H9 (cell line): Measurements from ENCODE around the gene EXOC3L4. TPM values are rescaled to one million over a fixed set of nuclear protein-coding genes. Genes with fewer than 3 reads are reported as not detected.

Experiments used
- DNase-seq: peaks from one replicate; pipeline ENCODE4 v3.0.0-alpha.2; 2017
- H2AFZ ChIP-seq: one replicate; pipeline ENCODE4 v1.6.1; 2013; ENCODE audit warnings: mild to moderate bottlenecking, low read length, control low read depth, moderate library complexity
- H2AK5ac ChIP-seq: 2 replicates; pipeline ENCODE4 v1.6.1; 2013; ENCODE audit warnings: low read length, control low read depth, mixed read lengths; ENCODE audit not compliant: insufficient read length
- H2BK120ac ChIP-seq: one replicate; pipeline ENCODE4 v1.6.1; 2013; ENCODE audit warnings: low read depth, mild to moderate bottlenecking, low read length, control low read depth, inconsistent platforms; ENCODE audit not compliant: poor library complexity, severe bottlenecking
- H2BK12ac ChIP-seq: 2 replicates; pipeline ENCODE4 v1.6.1; 2013; ENCODE audit warnings: low read length, control low read depth, mixed read lengths, low read depth; ENCODE audit not compliant: insufficient read length
- H2BK15ac ChIP-seq: 2 replicates; pipeline ENCODE4 v1.6.1; 2013; ENCODE audit warnings: low read depth, low read length, control low read depth
- H2BK20ac ChIP-seq: one replicate; pipeline ENCODE4 v1.6.1; 2013; ENCODE audit warnings: low read depth, mild to moderate bottlenecking, low read length, control low read depth, inconsistent platforms; ENCODE audit not compliant: poor library complexity, severe bottlenecking
- H2BK5ac ChIP-seq: 2 replicates; pipeline ENCODE4 v1.6.1; 2013; ENCODE audit warnings: low read length, control low read depth, mixed read lengths; ENCODE audit not compliant: insufficient read length
- H3K14ac ChIP-seq: 2 replicates; pipeline ENCODE4 v1.6.1; 2013; ENCODE audit warnings: low read length, control low read depth; ENCODE audit not compliant: insufficient read depth
- H3K18ac ChIP-seq: 2 replicates; pipeline ENCODE4 v1.6.1; 2013; ENCODE audit warnings: low read depth, mild to moderate bottlenecking, mixed read lengths, low read length, control low read depth; ENCODE audit not compliant: insufficient read length
- H3K23ac ChIP-seq: 2 replicates; pipeline ENCODE4 v1.6.1; 2013; ENCODE audit warnings: low read length, control low read depth, mixed read lengths, low read depth; ENCODE audit not compliant: insufficient read length
- H3K23me2 ChIP-seq: 2 replicates; pipeline ENCODE4 v1.6.1; 2013; ENCODE audit warnings: low read depth, mild to moderate bottlenecking, mixed read lengths, low read length, control low read depth; ENCODE audit not compliant: insufficient read length, poor library complexity, severe bottlenecking
- H3K27ac ChIP-seq: 2 replicates; pipeline ENCODE4 v1.5.1; 2013; ENCODE audit warnings: low read length, control low read depth, mixed read lengths, low read depth; ENCODE audit not compliant: insufficient read length
- H3K27me3 ChIP-seq: 2 replicates; pipeline ENCODE4 v1.6.1; 2013; ENCODE audit warnings: low read length, control low read depth, inconsistent platforms; ENCODE audit not compliant: insufficient read depth
- H3K4ac ChIP-seq: 2 replicates; pipeline ENCODE4 v1.6.1; 2013; ENCODE audit warnings: low read depth, mild to moderate bottlenecking, control low read depth, inconsistent platforms, low read length, moderate library complexity
- H3K4me1 ChIP-seq: 2 replicates; pipeline ENCODE4 v1.6.1; 2013; ENCODE audit warnings: low read length, control low read depth, inconsistent platforms; ENCODE audit not compliant: insufficient read depth
- H3K4me2 ChIP-seq: 2 replicates; pipeline ENCODE4 v1.6.1; 2013; ENCODE audit warnings: low read length, control low read depth, mixed read lengths; ENCODE audit not compliant: insufficient read length, insufficient read depth
- H3K56ac ChIP-seq: 2 replicates; pipeline ENCODE4 v1.6.1; 2013; ENCODE audit warnings: low read depth, mild to moderate bottlenecking, mixed read lengths, low read length, control low read depth; ENCODE audit not compliant: insufficient read length
- H3K79me1 ChIP-seq: 2 replicates; pipeline ENCODE4 v1.6.1; 2013; ENCODE audit warnings: low read depth, mild to moderate bottlenecking, moderate library complexity, low read length, control low read depth, inconsistent platforms; ENCODE audit not compliant: insufficient read depth, poor library complexity, severe bottlenecking
- H3K79me2 ChIP-seq: 2 replicates; pipeline ENCODE4 v1.6.1; 2013; ENCODE audit warnings: low read length, control low read depth, inconsistent platforms; ENCODE audit not compliant: insufficient read depth
- H3K9ac ChIP-seq: 2 replicates; pipeline ENCODE4 v1.6.1; 2013; ENCODE audit warnings: low read length, control low read depth, mixed read lengths; ENCODE audit not compliant: insufficient read length; ENCODE audit errors: extremely low read depth
- H3K9me3 ChIP-seq: one replicate; pipeline ENCODE4 v1.6.1; 2013; ENCODE audit warnings: low read depth, low read length, inconsistent platforms; ENCODE audit not compliant: control insufficient read depth
- H3T11ph ChIP-seq: one replicate; pipeline ENCODE4 v1.6.1; 2013; ENCODE audit warnings: mild to moderate bottlenecking, low read length, control low read depth, inconsistent platforms
- H4K20me1 ChIP-seq: one replicate; pipeline ENCODE4 v1.6.1; 2013; ENCODE audit not compliant: control insufficient read depth, insufficient read length, insufficient read depth
- H4K5ac ChIP-seq: 2 replicates; pipeline ENCODE4 v1.6.1; 2013; ENCODE audit warnings: low read depth, mild to moderate bottlenecking, mixed read lengths, low read length, control low read depth; ENCODE audit not compliant: insufficient read length
- H4K8ac ChIP-seq: replicated peaks from 2 replicates; pipeline ENCODE4 v1.6.1; 2013; ENCODE audit warnings: low read length, control low read depth, mixed read lengths, low read depth; ENCODE audit not compliant: insufficient read length
- H4K91ac ChIP-seq: 2 replicates; pipeline ENCODE4 v1.6.1; 2013; ENCODE audit warnings: low read depth, mild to moderate bottlenecking, moderate library complexity, mixed read lengths, low read length, control low read depth; ENCODE audit not compliant: insufficient read length
- H3K27ac Mint-ChIP-seq, 3 experiments: 2 replicates in 2 of 3; 3 replicates in 1 of 3; pipeline ENCODE4 v1.8.0; 2020 to 2021; ENCODE audit warnings: mixed read lengths in 3 of 3, mild to moderate bottlenecking in 1 of 3, moderate library complexity in 1 of 3
- H3K27me3 Mint-ChIP-seq: 2 replicates; pipeline ENCODE4 v1.8.0; 2021; ENCODE audit warnings: low read depth, mild to moderate bottlenecking, moderate library complexity, mixed read lengths
- H3K36me3 Mint-ChIP-seq, 3 experiments: 2 replicates in 2 of 3; 3 replicates in 1 of 3; pipeline ENCODE4 v1.8.0; 2020 to 2021; ENCODE audit warnings: low read depth in 3 of 3, mixed read lengths in 3 of 3; ENCODE audit not compliant: insufficient read depth in 1 of 3
- H3K4me1 Mint-ChIP-seq, 2 experiments: 2 replicates each; pipeline ENCODE4 v1.8.0; 2020; ENCODE audit warnings: mixed read lengths in 2 of 2
- H3K4me3 Mint-ChIP-seq, 2 experiments: 2 replicates in 1 of 2; 3 replicates in 1 of 2; pipeline ENCODE4 v1.8.0; 2020 to 2021; ENCODE audit warnings: mild to moderate bottlenecking in 2 of 2, mixed read lengths in 2 of 2, moderate library complexity in 1 of 2
- H3K9me3 Mint-ChIP-seq, 2 experiments: 2 replicates in 1 of 2; 3 replicates in 1 of 2; pipeline ENCODE4 v1.8.0; 2020; ENCODE audit warnings: mild to moderate bottlenecking in 2 of 2, mixed read lengths in 2 of 2, moderate library complexity in 1 of 2
- WGBS: extraction: QIAGEN DNeasy Blood & Tissue Kit; methylation state at CpG from one replicate; pipeline ENCODE4 v1.1.7; 2013; ENCODE audit warnings: missing lambda C conversion rate, low lambda C conversion rate, mixed read lengths; ENCODE audit not compliant: insufficient read length; ENCODE audit errors: extremely low coverage; 5-methylcytosine and 5-hydroxymethylcytosine counted together
- total RNA-seq: library from RNA; stranded (reverse); gene quantifications from 2 replicates; pipeline ENCODE4 v1.2.1, GENCODE V29; 2021
- TF ChIP-seq, protein P1 (sequence below): fragments of 200-600 bp; sonication (generic); conservative IDR thresholded peaks from 3 replicates; pipeline ENCODE4 v1.8.0; 2021; ENCODE audit warnings: antibody characterized with exemption, mild to moderate bottlenecking

EXOC3L4 gene
- total RNA-seq, 1 experiment from 2014 or later = 0.42 TPM

DNA sequence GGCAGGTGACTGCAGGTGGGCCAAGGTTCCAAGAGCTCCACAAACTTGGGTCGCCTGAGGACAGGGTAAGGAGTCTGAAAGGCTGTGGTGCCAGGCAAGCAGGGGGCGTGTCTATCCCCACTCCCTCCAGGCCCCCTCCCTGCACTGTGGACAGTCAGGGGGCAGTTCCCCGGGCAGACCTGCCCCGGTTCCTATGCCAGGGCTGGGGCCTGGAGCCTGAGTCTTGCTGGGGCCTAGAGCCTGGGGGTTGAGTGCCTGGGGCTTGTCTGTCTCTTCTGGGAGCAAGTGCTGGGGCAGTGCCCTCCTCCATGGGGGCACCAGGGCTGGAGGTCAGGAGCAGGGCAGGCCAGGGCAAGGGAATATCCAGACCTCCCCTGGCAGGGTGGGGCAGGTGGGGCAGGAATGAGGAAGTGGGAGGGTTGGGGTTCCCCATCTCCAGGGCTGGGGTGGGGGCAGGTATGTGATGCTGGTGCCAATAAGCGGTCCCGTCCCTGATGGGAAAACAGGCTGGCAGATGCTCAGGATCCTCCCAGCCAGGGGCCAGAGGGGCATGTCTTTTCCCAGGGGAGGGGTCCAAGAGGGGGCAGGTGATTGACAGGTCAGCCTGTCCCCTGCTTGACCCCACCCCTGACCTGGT is 16.8 kb downstream of the EXOC3L4 start:
- TF ChIP-seq, protein P1, sequence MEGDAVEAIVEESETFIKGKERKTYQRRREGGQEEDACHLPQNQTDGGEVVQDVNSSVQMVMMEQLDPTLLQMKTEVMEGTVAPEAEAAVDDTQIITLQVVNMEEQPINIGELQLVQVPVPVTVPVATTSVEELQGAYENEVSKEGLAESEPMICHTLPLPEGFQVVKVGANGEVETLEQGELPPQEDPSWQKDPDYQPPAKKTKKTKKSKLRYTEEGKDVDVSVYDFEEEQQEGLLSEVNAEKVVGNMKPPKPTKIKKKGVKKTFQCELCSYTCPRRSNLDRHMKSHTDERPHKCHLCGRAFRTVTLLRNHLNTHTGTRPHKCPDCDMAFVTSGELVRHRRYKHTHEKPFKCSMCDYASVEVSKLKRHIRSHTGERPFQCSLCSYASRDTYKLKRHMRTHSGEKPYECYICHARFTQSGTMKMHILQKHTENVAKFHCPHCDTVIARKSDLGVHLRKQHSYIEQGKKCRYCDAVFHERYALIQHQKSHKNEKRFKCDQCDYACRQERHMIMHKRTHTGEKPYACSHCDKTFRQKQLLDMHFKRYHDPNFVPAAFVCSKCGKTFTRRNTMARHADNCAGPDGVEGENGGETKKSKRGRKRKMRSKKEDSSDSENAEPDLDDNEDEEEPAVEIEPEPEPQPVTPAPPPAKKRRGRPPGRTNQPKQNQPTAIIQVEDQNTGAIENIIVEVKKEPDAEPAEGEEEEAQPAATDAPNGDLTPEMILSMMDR = no peak
- Mint-ChIP-seq H3K27ac (peak overlapping the region in 1 of 3 experiments; percentile 70; a peak in 1 of 7 replicates), H3K9me3 (no peaks in the 10 kb centered on the region), H3K4me1 (peaks cover 23 to 44% of the 10 kb centered on the region in 2 experiments), H3K27me3 (peaks cover 14% of the 10 kb centered on the region), H3K36me3 (no peaks in the 10 kb centered on the region), H3K4me3 (peak overlapping the region in 1 of 2 experiments; percentile 60; a peak in 1 of 5 replicates)
- Histone ChIP-seq H3K18ac (no peak overlapping the region), H3K23ac (no peak overlapping the region), H2AFZ (no peak overlapping the region), H3T11ph (no peak overlapping the region), H3K79me2 (no peaks in the 10 kb centered on the region), H4K20me1 (no peaks in the 10 kb centered on the region), H2AK5ac (no peak overlapping the region), H3K4ac (no peak overlapping the region), H4K91ac (no peak overlapping the region), H4K5ac (no peak overlapping the region), H3K14ac (no peak overlapping the region), H4K8ac (no peak overlapping the region), H2BK5ac (no peak overlapping the region), H3K9me3 (no peaks in the 10 kb centered on the region), H3K27me3 (no peaks in the 10 kb centered on the region), H2BK120ac (no peak overlapping the region), H3K4me2 (no peak overlapping the region), H3K27ac (no peak overlapping the region), H2BK15ac (no peak overlapping the region), H2BK20ac (no peak overlapping the region), H3K56ac (no peak overlapping the region), H3K23me2 (peaks cover 4% of the 10 kb centered on the region), H3K4me1 (peaks cover 6% of the 10 kb centered on the region), H3K79me1 (no peaks in the 10 kb centered on the region), H2BK12ac (no peak overlapping the region), H3K9ac (no peak overlapping the region)
- no CpG with 5 or more reads among the region's 6 CpGs for WGBS
- DNase-seq = no peak
